ENCODE measurements around the gene IGSF21. TPM values are rescaled to one million over a fixed set of nuclear protein-coding genes. Genes with fewer than 3 reads are reported as not detected.

IGSF21 gene
- total and polyA plus RNA-seq, 2 of the 8 experiments (the other 6 are each of a cell fraction or from before 2014, with no cell fraction given), result 22.5 to 28.5 TPM

- TF ChIP-seq CHD7 (IDR thresholded peaks at IDR 0.05; ENCODE audit: insufficient replicate concordance, low read length) (no peak), TCF12 (IDR thresholded peaks at IDR 0.05; ENCODE audit: low read depth, low read length) (no peak), EP300 (IDR thresholded peaks at IDR 0.05; ENCODE audit: borderline replicate concordance in 1 of 2, low read depth in 2 of 2, low read length in 2 of 2) (no peak), CHD1 (IDR thresholded peaks at IDR 0.05; ENCODE audit: low read depth, low read length) (no peak), POU5F1 (IDR thresholded peaks at IDR 0.05; ENCODE audit: low read depth, low read length) (no peak), NANOG (IDR thresholded peaks at IDR 0.05; ENCODE audit: insufficient read depth, low read depth, low read length, poor library complexity, severe bottlenecking) (no peak), MAFK (IDR thresholded peaks at IDR 0.05; ENCODE audit: low read depth, low read length) (no peak)
These were observed 301.2 kb downstream of the IGSF21 start (continued) for GRCh38 chr1:18408656-18409370.
